ENCODE data around the gene SAP30BP. TPM values are rescaled to one million over a fixed set of nuclear protein-coding genes. Genes with fewer than 3 reads are reported as not detected.

The SAP30BP gene
- total RNA-seq, 3 donors from 2014 or later (not counting 1 experiment from before 2014, with no cell fraction given) = 234 to 246 (median 240) TPM

- WGBS (ENCODE audit: insufficient coverage) = 86% methylated on average over 17 of the region's 17 CpGs
Observed at GRCh38 chr17:75740631-75741077, 73.5 kb downstream of the SAP30BP start.

GRCh38 chr17:75742337-75742736 lies 75.2 kb downstream of the SAP30BP start:
- Mint-ChIP-seq H3K9me3 (no peaks in the 10 kb centered on the region), H3K27me3 (ENCODE audit: low read depth in 2 of 2) (no peaks in the 10 kb centered on the region), H3K36me3 (no peaks in the 10 kb centered on the region), H3K4me3 (no peak overlapping the region), H3K4me1 (peaks cover 0 to 8% of the 10 kb centered on the region in 2 donors), H3K27ac (no peak overlapping the region)
- no peaks in the 10 kb centered on the region for H3K9me3 ChIP-seq (ENCODE audit: control insufficient read depth, insufficient read depth, low read length)
- H3K36me3 ChIP-seq (ENCODE audit: control insufficient read depth, insufficient read depth, low read length) = no peaks in the 10 kb centered on the region
- H3K27ac ChIP-seq (ENCODE audit: low read length) = no peak overlapping the region
- no peaks in the 10 kb centered on the region for H3K27me3 ChIP-seq (ENCODE audit: control insufficient read depth, insufficient read depth, low read length)
- intact Hi-C loops (cut with micrococcal nuclease) = no loop called here
- 87% methylated on average over 25 of the region's 25 CpGs for WGBS (ENCODE audit: insufficient coverage)
- no peak for DNase-seq
- no peak for ATAC-seq
- peaks cover 8% of the 10 kb centered on the region for H3K4me1 ChIP-seq (ENCODE audit: control insufficient read depth, insufficient read depth, low read length)
- TF ChIP-seq CTCF (IDR thresholded peaks at IDR 0.05) = no peak
- H3K4me3 ChIP-seq (ENCODE audit: low read length) = no peak overlapping the region

More at GRCh38 chr17:75740631-75741077, 73.5 kb downstream of the SAP30BP start:
- Histone ChIP-seq H3K36me3 (ENCODE audit: control insufficient read depth, insufficient read depth, low read length) (no peaks in the 10 kb centered on the region), H3K27ac (ENCODE audit: low read length) (no peak overlapping the region), H3K4me1 (ENCODE audit: control insufficient read depth, insufficient read depth, low read length) (peaks cover 8% of the 10 kb centered on the region), H3K4me3 (ENCODE audit: low read length) (no peak overlapping the region), H3K9me3 (ENCODE audit: control insufficient read depth, insufficient read depth, low read length) (no peaks in the 10 kb centered on the region), H3K27me3 (ENCODE audit: control insufficient read depth, insufficient read depth, low read length) (no peaks in the 10 kb centered on the region)
- no peak for TF ChIP-seq CTCF (IDR thresholded peaks at IDR 0.05)
- ATAC-seq (no peak), DNase-seq (no peak)
- Mint-ChIP-seq H3K27ac (no peak overlapping the region), H3K4me3 (no peak overlapping the region), H3K9me3 (no peaks in the 10 kb centered on the region), H3K27me3 (ENCODE audit: low read depth in 2 of 2) (no peaks in the 10 kb centered on the region), H3K4me1 (peaks cover 0 to 8% of the 10 kb centered on the region in 2 donors), H3K36me3 (no peaks in the 10 kb centered on the region)
- intact Hi-C loops (cut with micrococcal nuclease) = no loop called here

GRCh38 chr17:75743625-75744206 lies 76.6 kb downstream of the SAP30BP start:
- DNase-seq = no peak
- Mint-ChIP-seq H3K27me3 (ENCODE audit: low read depth in 2 of 2) (peaks cover 3 to 7% of the 10 kb centered on the region in 2 donors), H3K27ac (no peak overlapping the region), H3K36me3 (no peaks in the 10 kb centered on the region), H3K4me3 (no peak overlapping the region), H3K9me3 (no peaks in the 10 kb centered on the region), H3K4me1 (peaks cover 5% of the 10 kb centered on the region in 2 donors)
- intact Hi-C loops (cut with micrococcal nuclease) = no loop called here
- no peak overlapping the region for H3K27ac ChIP-seq (ENCODE audit: low read length)
- TF ChIP-seq CTCF (IDR thresholded peaks at IDR 0.05) = no peak
- H3K9me3 ChIP-seq (ENCODE audit: control insufficient read depth, insufficient read depth, low read length) = no peaks in the 10 kb centered on the region
- WGBS (ENCODE audit: insufficient coverage) = 94% methylated on average over 25 of the region's 25 CpGs
- no peaks in the 10 kb centered on the region for H3K27me3 ChIP-seq (ENCODE audit: control insufficient read depth, insufficient read depth, low read length)
- ATAC-seq = no peak
- H3K4me3 ChIP-seq (ENCODE audit: low read length) = no peak overlapping the region
- H3K4me1 ChIP-seq (ENCODE audit: control insufficient read depth, insufficient read depth, low read length) = peaks cover 5% of the 10 kb centered on the region
- no peaks in the 10 kb centered on the region for H3K36me3 ChIP-seq (ENCODE audit: control insufficient read depth, insufficient read depth, low read length)

GRCh38 chr17:75748706-75749105 lies 81.6 kb downstream of the SAP30BP start:
- 87% methylated on average over 8 of the region's 9 CpGs for WGBS (ENCODE audit: insufficient coverage)

More at GRCh38 chr17:75748706-75749105, 81.6 kb downstream of the SAP30BP start:
- intact Hi-C loops (cut with micrococcal nuclease) = loop anchor here (1.0 to 2.0 kb wide), 2 partner anchors 147 to 322 kb away; no protein-coding TSS in a partner anchor
- Histone ChIP-seq H3K36me3 (ENCODE audit: control insufficient read depth, insufficient read depth, low read length) (no peaks in the 10 kb centered on the region), H3K27ac (ENCODE audit: low read length) (no peak overlapping the region), H3K27me3 (ENCODE audit: control insufficient read depth, insufficient read depth, low read length) (no peaks in the 10 kb centered on the region), H3K4me3 (ENCODE audit: low read length) (no peak overlapping the region), H3K9me3 (ENCODE audit: control insufficient read depth, insufficient read depth, low read length) (no peaks in the 10 kb centered on the region), H3K4me1 (ENCODE audit: control insufficient read depth, insufficient read depth, low read length) (peaks cover 22% of the 10 kb centered on the region)
- TF ChIP-seq CTCF (IDR thresholded peaks at IDR 0.05) = no peak
- H3K27me3 Mint-ChIP-seq (ENCODE audit: low read depth in 2 of 2) = peaks cover 3 to 7% of the 10 kb centered on the region in 2 donors
- peaks cover 11 to 12% of the 10 kb centered on the region in 2 donors for H3K4me1 Mint-ChIP-seq
- H3K36me3 Mint-ChIP-seq = no peaks in the 10 kb centered on the region
- no peak for ATAC-seq
- no peak for DNase-seq
- no peaks in the 10 kb centered on the region for H3K9me3 Mint-ChIP-seq
- H3K4me3 Mint-ChIP-seq = no peak overlapping the region
- no peak overlapping the region for H3K27ac Mint-ChIP-seq
